HG03135 (cell line): Measurements from ENCODE around the gene TTF2.

ENCODE experiments used
- ATAC-seq: cut with Tn5 transposase; IDR thresholded peaks from one replicate; pipeline ENCODE4 v1.9.1; 2021; ENCODE audit warnings: mild to moderate bottlenecking, moderate library complexity; ENCODE audit not compliant: unreplicated experiment

TTF2 gene

GRCh38 chr1:117045644-117046043, 14.5 kb upstream of the TTF2 start:
- no peak for ATAC-seq

GRCh38 chr1:117046781-117047180, 13.3 kb upstream of the TTF2 start:
- no peak for ATAC-seq

DNA sequence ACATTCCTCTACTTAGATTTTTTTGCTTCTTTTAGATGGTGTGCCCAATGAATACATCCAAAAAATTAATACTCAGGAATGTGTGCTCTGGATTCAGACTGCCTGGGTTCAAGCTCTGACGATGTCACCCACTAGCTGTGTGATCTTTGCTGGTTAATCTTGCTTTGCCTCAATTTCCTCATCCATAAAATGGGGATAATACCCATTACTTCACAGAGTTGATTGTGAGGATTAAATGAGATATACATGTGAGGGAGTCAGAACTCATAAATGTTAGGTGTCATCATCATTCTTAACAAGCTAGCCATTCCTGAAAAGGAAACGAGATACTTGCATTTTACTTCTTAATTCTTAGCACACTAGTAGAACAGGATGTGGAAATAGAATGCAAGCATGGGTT, 12.9 kb upstream of the TTF2 start:
- no peak for ATAC-seq

DNA sequence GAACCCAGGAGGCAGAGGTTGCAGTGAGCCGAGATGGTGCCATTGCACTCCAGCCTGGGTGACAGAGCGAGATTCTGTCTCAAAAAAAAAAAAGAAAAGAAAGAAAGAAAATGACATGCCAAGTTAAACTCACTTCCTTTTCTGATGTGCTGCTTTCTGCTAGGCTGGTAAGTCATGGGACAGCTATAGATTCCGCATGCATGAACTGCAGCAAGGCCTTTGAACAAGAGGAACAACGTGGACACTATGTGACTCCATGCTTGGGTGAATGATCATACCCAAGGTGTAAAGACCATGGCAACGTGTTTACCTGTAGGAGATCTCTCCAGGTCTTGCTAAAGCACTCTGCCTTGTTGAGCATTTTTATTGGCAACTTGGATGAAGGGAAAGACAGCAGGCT, 10.3 kb upstream of the TTF2 start:
- no peak for ATAC-seq

DNA sequence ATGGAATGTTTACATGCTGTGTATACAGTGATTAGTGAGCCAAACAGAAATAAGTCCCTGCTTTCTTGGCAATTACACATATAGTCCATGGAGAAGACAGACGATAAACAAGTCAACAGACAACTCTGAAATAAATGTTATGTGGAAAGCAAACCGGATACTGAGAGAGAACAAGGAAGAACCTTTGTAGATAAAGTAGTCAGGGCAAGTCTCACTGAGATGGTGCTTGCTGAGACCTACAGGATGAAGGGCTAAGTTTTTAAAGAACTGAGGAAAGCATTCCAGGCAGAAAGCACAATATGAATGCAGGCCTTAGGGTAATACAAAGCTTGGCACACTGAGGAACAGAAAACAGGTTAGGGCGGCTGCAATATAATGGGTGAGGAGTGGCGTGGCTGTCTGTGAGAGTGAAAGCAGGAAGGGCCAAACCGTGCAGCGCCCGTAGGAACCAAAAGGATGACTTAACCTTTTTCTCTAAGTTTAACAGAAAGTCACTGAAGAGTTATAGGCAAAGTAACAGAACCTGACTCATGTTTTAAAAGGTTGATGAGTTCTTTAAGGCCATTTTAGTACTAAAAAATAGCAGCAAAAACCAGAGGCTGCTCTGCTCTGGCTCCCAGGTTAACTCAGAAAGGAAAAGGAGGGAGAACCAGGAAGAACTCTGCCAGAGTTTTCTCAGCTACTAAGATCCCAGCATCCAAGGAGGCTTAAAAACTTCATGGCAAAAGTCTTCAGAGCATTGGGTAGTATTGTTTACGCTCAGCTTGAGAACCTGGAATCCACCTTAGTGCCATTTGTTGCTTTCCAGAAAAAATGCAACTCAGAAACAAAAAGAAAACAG, 8.7 kb upstream of the TTF2 start:
- peak; percentile 80 for ATAC-seq

DNA sequence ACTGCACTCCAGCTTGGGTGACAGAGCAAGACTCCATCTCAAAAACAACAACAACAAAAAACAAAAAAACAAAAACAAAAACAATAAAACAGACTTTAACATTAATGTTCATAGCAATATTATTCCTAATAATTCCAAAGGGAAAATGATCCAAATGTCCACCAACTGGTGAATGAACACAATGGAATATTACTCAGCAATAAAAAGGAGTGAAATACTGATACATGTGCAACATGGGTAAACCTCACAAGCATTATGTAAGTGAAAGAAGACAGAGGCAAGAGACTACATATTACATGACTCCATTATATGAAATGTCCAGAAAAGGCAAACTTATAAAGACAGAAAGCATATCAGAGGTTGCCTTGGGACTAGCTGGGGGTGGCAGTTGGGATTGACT, 6.1 kb upstream of the TTF2 start:
- no peak for ATAC-seq

- no peak for ATAC-seq
These were observed 1.3 kb upstream of the TTF2 start for GRCh38 chr1:117058810-117059209.

GRCh38 chr1:117059334-117059677, 820 bp upstream of the TTF2 start:
- ATAC-seq = peak; percentile 39

DNA sequence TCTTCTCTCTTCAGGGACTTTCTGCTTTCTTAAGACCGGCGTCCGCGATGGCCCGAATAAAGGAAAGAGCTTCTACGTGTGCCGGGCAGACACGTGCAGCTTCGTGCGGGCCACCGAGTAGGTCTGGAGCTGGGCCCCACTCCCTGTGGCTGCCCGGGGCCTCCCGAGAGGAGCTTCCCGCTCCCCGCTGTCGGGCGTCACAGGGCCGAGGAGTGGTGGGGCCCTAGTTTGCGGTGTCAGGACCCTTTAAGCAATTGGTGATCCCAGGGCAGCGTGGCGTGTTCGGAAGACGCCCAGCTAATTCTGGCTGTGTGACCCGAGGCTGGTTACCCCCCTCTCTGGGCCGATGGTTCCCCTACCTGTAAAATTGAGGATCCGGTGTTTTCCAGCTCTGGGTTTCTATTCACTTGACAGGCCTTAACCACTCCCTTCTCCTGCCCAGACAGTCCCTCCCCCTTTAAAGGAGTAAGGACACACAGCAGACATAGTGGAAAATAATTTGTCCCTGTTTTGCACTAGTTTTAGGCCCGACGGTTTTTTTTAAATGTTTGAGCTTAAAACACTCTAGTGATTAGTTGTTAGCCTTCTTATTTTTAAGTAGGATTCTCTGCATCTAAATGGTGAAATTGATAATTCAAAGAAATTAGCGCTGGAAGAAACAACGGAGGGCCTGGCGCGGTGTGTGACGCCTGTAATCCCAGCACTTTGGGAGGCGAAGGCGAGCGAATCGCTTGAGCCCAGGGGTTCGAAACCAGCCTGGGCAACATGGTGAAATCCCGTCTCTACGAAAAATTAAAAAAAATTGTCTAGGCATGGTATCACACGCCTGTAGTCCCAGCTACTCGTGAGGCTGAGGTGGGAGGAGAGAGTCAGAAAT, 553 bp downstream of the TTF2 start:
- peak; percentile 8 for ATAC-seq

GRCh38 chr1:117061986-117062415, 1.9 kb downstream of the TTF2 start:
- ATAC-seq = no peak

DNA sequence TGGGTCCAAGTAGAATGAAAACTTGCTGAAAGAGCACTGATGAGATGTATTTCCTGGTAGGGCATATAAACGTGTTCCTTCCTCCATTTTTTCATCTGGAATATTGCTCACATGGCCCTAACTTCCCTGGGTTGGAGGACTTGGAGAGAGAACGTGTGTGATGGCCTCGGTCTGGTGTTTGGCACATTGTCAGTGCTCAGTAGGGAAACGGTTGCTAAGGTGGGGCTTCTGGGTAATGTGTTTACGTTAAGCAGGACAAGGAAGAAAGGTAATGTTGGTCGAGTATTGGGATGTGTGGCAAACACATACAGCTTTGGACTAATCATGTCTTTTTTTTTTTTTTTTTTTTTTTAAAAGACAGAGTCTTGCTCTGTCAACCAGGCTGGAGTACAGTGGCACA, 6.2 kb downstream of the TTF2 start:
- no peak for ATAC-seq

DNA sequence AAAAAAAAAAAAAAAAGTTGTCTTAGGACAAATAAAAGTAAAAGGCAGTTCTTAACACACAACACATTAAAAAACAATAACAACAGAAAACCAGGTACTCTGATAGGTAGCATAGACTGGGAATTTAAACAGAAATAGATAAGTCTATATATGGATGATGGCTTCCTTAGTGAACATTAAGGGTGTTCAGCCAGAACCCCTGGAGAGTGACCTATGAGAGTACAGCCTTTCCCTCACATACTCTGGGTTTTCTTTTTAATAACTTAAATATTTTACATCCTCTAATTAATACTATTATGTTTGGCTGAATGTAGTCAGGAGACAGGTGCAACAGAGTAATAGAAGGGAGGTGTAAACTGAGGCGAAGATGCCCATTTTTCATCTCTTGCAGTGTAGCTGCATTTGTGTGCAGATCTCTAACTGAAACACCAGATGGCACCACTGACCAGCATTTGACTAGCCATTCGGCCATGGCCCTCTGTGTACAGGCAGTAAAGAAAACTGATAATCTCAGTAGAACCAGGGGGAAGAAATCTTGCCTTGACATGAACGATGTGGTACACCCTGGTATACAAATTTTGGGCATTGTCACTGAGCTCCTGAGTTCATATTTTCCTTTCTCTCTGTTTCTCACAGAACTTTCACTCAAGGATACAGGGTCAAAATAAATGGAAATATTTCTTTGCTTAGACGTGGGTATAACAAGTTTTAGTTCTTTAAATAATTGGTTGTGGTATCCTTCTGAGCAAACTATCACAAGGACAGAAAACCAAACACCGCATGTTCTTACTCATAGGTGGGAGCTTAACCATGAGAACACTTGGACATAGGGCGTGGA, 7.6 kb downstream of the TTF2 start:
- peak; percentile 67 for ATAC-seq

GRCh38 chr1:117068580-117068979, 8.5 kb downstream of the TTF2 start:
- no peak for ATAC-seq

DNA sequence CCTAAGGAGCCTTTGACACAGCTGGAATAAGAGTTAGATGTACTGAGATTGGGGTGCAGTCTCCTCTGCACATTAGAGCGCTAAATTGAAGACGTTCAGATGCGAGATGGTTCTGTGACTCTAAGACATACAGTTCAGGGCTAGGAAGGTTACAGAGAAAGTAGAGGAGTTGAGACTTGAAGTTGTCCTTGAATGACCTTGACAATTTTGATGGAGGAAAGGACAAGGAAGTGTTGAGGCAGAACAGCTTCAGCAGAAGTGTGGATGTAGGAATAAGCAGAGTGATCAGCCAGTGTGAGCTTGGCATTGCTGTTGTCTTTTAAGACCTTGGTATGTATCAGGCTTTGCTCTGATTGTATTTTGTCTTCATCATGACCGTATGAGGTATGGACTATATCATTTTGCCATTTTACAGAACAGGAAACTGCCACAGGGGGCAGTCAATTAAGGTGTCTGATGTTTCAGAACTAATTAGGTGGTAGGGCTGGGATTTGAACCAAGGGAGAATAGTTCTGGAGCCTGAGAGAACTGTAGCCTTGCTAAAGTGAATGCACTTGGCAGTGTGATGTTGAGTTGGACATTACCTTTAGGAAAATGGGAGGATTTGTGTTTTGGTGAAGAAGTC, 9.2 kb downstream of the TTF2 start:
- no peak for ATAC-seq

DNA sequence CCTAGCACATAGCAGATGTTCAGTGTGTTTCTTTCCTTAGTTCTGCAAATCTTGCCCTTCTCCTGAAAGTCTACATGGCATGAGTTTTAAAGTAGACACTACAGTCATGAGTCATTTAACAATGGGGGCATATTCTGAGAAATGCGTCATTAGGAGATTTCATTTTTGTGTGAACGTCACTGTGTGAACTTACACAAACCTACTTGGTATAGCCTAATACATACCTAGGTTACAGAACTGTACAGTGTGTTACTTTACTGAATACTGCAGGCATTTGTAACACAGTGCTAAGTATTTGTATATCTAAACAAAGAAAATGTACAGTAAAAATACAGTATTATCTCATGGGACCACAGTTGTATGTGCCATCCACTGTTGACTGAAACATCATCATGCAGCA, 10.0 kb downstream of the TTF2 start:
- no peak for ATAC-seq

GRCh38 chr1:117076648-117077047, 16.5 kb downstream of the TTF2 start:
- ATAC-seq = no peak

DNA sequence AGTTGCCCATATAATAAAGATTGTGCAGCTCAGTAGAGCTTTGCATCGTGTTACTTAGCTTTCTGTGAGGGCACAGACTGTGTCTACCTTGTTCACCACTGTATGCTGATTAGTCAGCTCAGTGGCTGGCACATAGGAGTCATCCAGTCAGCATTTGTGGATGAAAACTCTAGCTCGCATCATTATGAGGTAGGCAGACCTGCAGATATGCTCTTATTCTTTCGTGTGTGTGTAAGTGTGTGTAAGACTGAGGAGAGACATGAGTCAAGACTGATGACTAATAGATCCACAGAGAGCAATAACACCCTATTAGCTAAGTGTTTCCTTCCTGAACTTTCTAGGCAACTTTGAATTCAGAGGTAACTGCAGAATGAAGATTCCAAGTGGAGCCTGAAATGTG, 17.1 kb downstream of the TTF2 start:
- no peak for ATAC-seq

DNA sequence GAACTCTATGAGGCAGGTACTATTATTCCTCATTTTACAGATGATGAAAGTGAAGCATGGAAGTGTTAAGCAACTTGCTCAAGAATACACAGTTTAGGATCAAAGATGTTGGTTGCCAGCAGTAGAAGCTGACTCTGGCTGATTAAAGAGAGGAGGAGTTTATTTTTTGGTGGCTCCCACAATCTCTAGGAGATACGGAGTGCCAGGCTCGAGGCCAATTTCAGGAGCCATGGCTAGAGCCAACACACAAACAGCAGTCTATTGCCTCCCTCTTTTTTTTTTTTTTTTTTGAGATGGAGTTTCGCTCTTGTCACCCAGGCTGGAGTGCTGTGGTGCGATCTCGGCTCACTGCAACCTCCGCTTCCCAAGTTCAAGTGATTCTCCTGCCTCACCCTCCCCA, 19.6 kb downstream of the TTF2 start:
- ATAC-seq = no peak

DNA sequence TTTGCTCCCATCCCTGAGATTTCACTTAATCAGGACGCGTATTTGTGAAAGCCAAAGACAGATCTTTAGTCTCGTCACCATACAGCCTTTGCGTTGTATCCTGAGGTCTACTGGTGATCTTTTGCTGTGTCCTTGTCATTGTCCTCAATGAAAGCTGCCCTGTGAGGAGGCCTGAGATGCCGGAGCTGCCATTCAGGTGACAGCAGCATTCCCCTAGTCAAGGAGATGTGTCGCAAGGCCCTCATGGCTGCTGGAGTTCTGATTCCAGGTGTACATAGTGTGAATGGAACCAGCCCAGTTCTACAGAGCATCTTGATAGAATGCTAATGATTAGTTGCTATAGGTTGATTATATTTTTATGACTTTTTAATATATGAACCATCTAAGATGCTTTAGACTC, 24.1 kb downstream of the TTF2 start:
- ATAC-seq = no peak

DNA sequence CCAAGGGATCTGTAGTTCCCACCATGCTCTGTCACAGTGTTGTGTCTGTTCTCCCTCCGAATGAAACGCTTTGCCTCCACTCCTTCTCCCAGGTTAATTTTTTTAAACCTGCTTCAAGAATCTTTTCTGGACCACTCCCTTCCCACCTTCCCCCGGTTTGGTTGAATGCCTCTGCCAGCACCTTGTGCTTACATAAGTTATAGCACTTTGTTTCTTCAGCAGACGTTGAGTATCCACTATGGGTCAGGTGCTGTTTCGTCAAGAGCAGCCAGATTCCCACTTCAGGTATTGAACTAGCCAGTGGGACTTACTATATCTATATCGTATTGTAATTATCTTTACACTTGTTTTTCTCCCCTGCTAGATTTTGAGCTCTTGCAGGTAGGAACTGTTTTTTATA, 27.6 kb downstream of the TTF2 start:
- ATAC-seq = no peak

DNA sequence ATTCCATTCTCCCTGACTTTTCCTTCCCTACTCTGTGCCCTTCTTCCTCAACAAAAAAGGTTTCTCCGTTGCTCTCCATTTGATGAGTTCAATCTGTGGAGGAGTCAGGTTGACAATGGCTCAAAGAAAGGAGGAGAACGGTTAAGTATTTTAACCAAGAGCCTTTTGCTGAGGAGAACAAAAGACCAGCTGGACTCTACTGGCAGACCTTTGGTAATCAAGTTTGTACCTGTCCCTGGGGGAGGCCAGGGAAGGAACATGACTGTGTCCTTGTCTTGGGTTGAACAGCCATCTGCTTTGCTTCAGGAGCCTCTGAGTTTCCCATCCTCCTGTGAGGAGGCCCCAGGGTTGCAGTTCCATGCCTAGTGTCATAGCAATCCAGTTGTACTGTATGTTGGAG, 29.9 kb downstream of the TTF2 start:
- no peak for ATAC-seq
